ENCODE results near the gene PTK6.

PTK6 gene

GRCh38 chr20:63568170-63568981 lies 31.2 kb upstream of the PTK6 start:
- Histone ChIP-seq H3K36me3 (ENCODE audit: control insufficient read depth, insufficient read depth, low read length) (no peaks in the 10 kb centered on the region), H3K9me3 (ENCODE audit: control insufficient read depth, low read length) (no peaks in the 10 kb centered on the region), H3K4me1 (ENCODE audit: control insufficient read depth, insufficient read depth, low read length) (no peaks in the 10 kb centered on the region), H3K27ac (ENCODE audit: insufficient read depth, low read depth, low read length, poor library complexity, severe bottlenecking) (no peak overlapping the region), H3K4me3 (ENCODE audit: insufficient read depth, low read depth, low read length) (no peak overlapping the region), H3K27me3 (ENCODE audit: control insufficient read depth, insufficient read depth, low read length, poor library complexity, severe bottlenecking) (no peaks in the 10 kb centered on the region)
- WGBS, 2 experiments = 95 to 96% methylated on average over 43 of the region's 43 CpGs

- no peak overlapping the region for H3K4me3 ChIP-seq (ENCODE audit: insufficient read depth, low read depth, low read length)
- H3K36me3 ChIP-seq (ENCODE audit: control insufficient read depth, insufficient read depth, low read length) = no peaks in the 10 kb centered on the region
- no peak overlapping the region for H3K27ac ChIP-seq (ENCODE audit: insufficient read depth, low read depth, low read length, poor library complexity, severe bottlenecking)
- 95% methylated on average over 37 of the region's 37 CpGs for WGBS, 2 experiments
- H3K9me3 ChIP-seq (ENCODE audit: control insufficient read depth, low read length) = no peaks in the 10 kb centered on the region
- no peaks in the 10 kb centered on the region for H3K27me3 ChIP-seq (ENCODE audit: control insufficient read depth, insufficient read depth, low read length, poor library complexity, severe bottlenecking)
- no peaks in the 10 kb centered on the region for H3K4me1 ChIP-seq (ENCODE audit: control insufficient read depth, insufficient read depth, low read length)
Measured at GRCh38 chr20:63567386-63568169, 30.4 kb upstream of the PTK6 start.

GRCh38 chr20:63567136-63567385 lies 29.9 kb upstream of the PTK6 start:
- Histone ChIP-seq H3K27ac (ENCODE audit: insufficient read depth, low read depth, low read length, poor library complexity, severe bottlenecking) (no peak overlapping the region), H3K27me3 (ENCODE audit: control insufficient read depth, insufficient read depth, low read length, poor library complexity, severe bottlenecking) (no peaks in the 10 kb centered on the region), H3K36me3 (ENCODE audit: control insufficient read depth, insufficient read depth, low read length) (no peaks in the 10 kb centered on the region), H3K4me1 (ENCODE audit: control insufficient read depth, insufficient read depth, low read length) (no peaks in the 10 kb centered on the region), H3K4me3 (ENCODE audit: insufficient read depth, low read depth, low read length) (no peak overlapping the region), H3K9me3 (ENCODE audit: control insufficient read depth, low read length) (no peaks in the 10 kb centered on the region)
- 96% methylated on average over 22 of the region's 22 CpGs for WGBS, 2 experiments

- Histone ChIP-seq H3K27me3 (ENCODE audit: control insufficient read depth, insufficient read depth, low read length, poor library complexity, severe bottlenecking) (no peaks in the 10 kb centered on the region), H3K4me3 (ENCODE audit: insufficient read depth, low read depth, low read length) (no peak overlapping the region), H3K4me1 (ENCODE audit: control insufficient read depth, insufficient read depth, low read length) (no peaks in the 10 kb centered on the region), H3K27ac (ENCODE audit: insufficient read depth, low read depth, low read length, poor library complexity, severe bottlenecking) (no peak overlapping the region), H3K9me3 (ENCODE audit: control insufficient read depth, low read length) (no peaks in the 10 kb centered on the region), H3K36me3 (ENCODE audit: control insufficient read depth, insufficient read depth, low read length) (no peaks in the 10 kb centered on the region)
- WGBS, 2 experiments = 91 to 92% methylated on average over 46 of the region's 46 CpGs
Measured at GRCh38 chr20:63566395-63567135, 29.4 kb upstream of the PTK6 start.

GRCh38 chr20:63565699-63566335 lies 28.6 kb upstream of the PTK6 start:
- 95 to 96% methylated on average over 43 of the region's 43 CpGs for WGBS, 2 experiments
- H3K36me3 ChIP-seq (ENCODE audit: control insufficient read depth, insufficient read depth, low read length) = no peaks in the 10 kb centered on the region
- H3K4me3 ChIP-seq (ENCODE audit: insufficient read depth, low read depth, low read length) = no peak overlapping the region
- no peaks in the 10 kb centered on the region for H3K9me3 ChIP-seq (ENCODE audit: control insufficient read depth, low read length)
- no peaks in the 10 kb centered on the region for H3K4me1 ChIP-seq (ENCODE audit: control insufficient read depth, insufficient read depth, low read length)
- no peaks in the 10 kb centered on the region for H3K27me3 ChIP-seq (ENCODE audit: control insufficient read depth, insufficient read depth, low read length, poor library complexity, severe bottlenecking)
- no peak overlapping the region for H3K27ac ChIP-seq (ENCODE audit: insufficient read depth, low read depth, low read length, poor library complexity, severe bottlenecking)

GRCh38 chr20:63565021-63565698 lies 28.0 kb upstream of the PTK6 start:
- Histone ChIP-seq H3K9me3 (ENCODE audit: control insufficient read depth, low read length) (no peaks in the 10 kb centered on the region), H3K4me1 (ENCODE audit: control insufficient read depth, insufficient read depth, low read length) (no peaks in the 10 kb centered on the region), H3K27me3 (ENCODE audit: control insufficient read depth, insufficient read depth, low read length, poor library complexity, severe bottlenecking) (no peaks in the 10 kb centered on the region), H3K36me3 (ENCODE audit: control insufficient read depth, insufficient read depth, low read length) (no peaks in the 10 kb centered on the region), H3K27ac (ENCODE audit: insufficient read depth, low read depth, low read length, poor library complexity, severe bottlenecking) (no peak overlapping the region), H3K4me3 (ENCODE audit: insufficient read depth, low read depth, low read length) (no peak overlapping the region)
- 96% methylated on average over 61 of the region's 61 CpGs for WGBS, 2 experiments

- no peak overlapping the region for H3K27ac ChIP-seq (ENCODE audit: insufficient read depth, low read depth, low read length, poor library complexity, severe bottlenecking)
- no peaks in the 10 kb centered on the region for H3K9me3 ChIP-seq (ENCODE audit: control insufficient read depth, low read length)
- no peaks in the 10 kb centered on the region for H3K27me3 ChIP-seq (ENCODE audit: control insufficient read depth, insufficient read depth, low read length, poor library complexity, severe bottlenecking)
- WGBS, 2 experiments = 96% methylated on average over 62 of the region's 62 CpGs
- H3K4me3 ChIP-seq (ENCODE audit: insufficient read depth, low read depth, low read length) = no peak overlapping the region
- no peaks in the 10 kb centered on the region for H3K4me1 ChIP-seq (ENCODE audit: control insufficient read depth, insufficient read depth, low read length)
- H3K36me3 ChIP-seq (ENCODE audit: control insufficient read depth, insufficient read depth, low read length) = no peaks in the 10 kb centered on the region
Measured at GRCh38 chr20:63564036-63564810, 27.0 kb upstream of the PTK6 start.

- Histone ChIP-seq H3K4me3 (ENCODE audit: insufficient read depth, low read depth, low read length) (no peak overlapping the region), H3K4me1 (ENCODE audit: control insufficient read depth, insufficient read depth, low read length) (no peaks in the 10 kb centered on the region), H3K9me3 (ENCODE audit: control insufficient read depth, low read length) (no peaks in the 10 kb centered on the region), H3K27ac (ENCODE audit: insufficient read depth, low read depth, low read length, poor library complexity, severe bottlenecking) (no peak overlapping the region), H3K36me3 (ENCODE audit: control insufficient read depth, insufficient read depth, low read length) (no peaks in the 10 kb centered on the region), H3K27me3 (ENCODE audit: control insufficient read depth, insufficient read depth, low read length, poor library complexity, severe bottlenecking) (no peaks in the 10 kb centered on the region)
- WGBS, 2 experiments = 94 to 95% methylated on average over 55 of the region's 55 CpGs
Measured at GRCh38 chr20:63563225-63563935, 26.2 kb upstream of the PTK6 start.
